Measurements from ENCODE around the gene CENPS. TPM values are rescaled to one million over a fixed set of nuclear protein-coding genes. Genes with fewer than 3 reads are reported as not detected.

CENPS gene
- total and polyA plus RNA-seq, 2 of the 13 experiments (the other 11 are each of a cell fraction or from before 2014, with no cell fraction given): 3.3 to 22.0 TPM

DNA sequence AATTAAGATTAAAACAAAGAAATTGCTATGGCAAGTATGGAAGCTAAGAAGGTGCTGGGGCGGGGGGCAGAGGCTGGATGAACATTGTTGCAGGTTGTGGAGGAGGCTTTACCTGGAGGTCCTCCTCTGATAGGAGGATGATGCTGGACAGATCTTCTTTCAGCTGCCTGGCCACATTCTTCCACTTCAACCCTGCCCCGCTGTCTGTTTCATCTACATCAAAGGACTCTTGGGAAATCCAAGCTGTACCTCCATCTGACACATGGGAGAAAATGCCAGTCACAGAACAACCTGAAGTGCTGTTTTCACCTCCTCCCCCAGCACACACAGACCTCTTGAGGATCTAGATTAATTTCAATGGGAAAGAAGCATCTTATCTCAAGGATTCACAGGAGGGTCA lies 36.8 kb downstream of the CENPS start:
- TF ChIP-seq GATAD2A (CRISPR knock-in tag; IDR thresholded peaks at IDR 0.05): no peak
- TF ChIP-seq ZNF557 (CRISPR knock-in tag; IDR thresholded peaks at IDR 0.05): no peak
- TF ChIP-seq HMG20A (CRISPR knock-in tag; IDR thresholded peaks at IDR 0.05; ENCODE audit: borderline replicate concordance): no peak
- intact Hi-C loops (cut with micrococcal nuclease; ENCODE audit: unreplicated experiment): no loop called here
- Histone ChIP-seq H3K4me3 (replicated peaks in 1 of 3; ENCODE audit: insufficient read depth in 1 of 3, low read depth in 2 of 3, low read length in 3 of 3) (no peak overlapping the region), H3K9me3 (ENCODE audit: low read length) (no peaks in the 10 kb centered on the region), H4K20me1 (ENCODE audit: insufficient read depth, low read length) (no peaks in the 10 kb centered on the region), H3K9ac (ENCODE audit: insufficient read depth, low read depth, low read length) (no peak overlapping the region), H3K79me2 (ENCODE audit: insufficient read depth, low read length) (peaks cover 7% of the 10 kb centered on the region), H3K4me2 (ENCODE audit: low read depth, low read length) (no peak overlapping the region), H3K27me3 (ENCODE audit: control insufficient read depth in 1 of 2, insufficient read depth in 2 of 2, low read length in 2 of 2) (no peaks in the 10 kb centered on the region), H2AFZ (ENCODE audit: low read length) (no peak overlapping the region), H3K27ac (ENCODE audit: extremely low read length, insufficient read depth, low read length) (no peak overlapping the region), H3K4me1 (ENCODE audit: insufficient read depth, low read length) (peaks cover 10% of the 10 kb centered on the region), H3K36me3 (replicated peaks in 1 of 2; ENCODE audit: control insufficient read depth in 1 of 2, insufficient read depth in 2 of 2, low read length in 2 of 2) (peaks cover 24 to 47% of the 10 kb centered on the region in 2 experiments; a peak in 4 of 5 replicates)
- FAIRE-seq (no peak), ATAC-seq (no peak), DNase-seq (ENCODE audit: low spot score) (no peak)
- BruUV-seq (replicated peaks): no TSS peak
- ChIA-PET POLR2A (no interaction called here), CTCF (ENCODE audit: low intra/inter-chr PET ratio, low total read pairs) (no interaction called here)
- 100% methylated on average over 2 of the region's 2 CpGs for WGBS (ENCODE audit: low lambda C conversion rate)
- in situ Hi-C loops (cut with HindIII; ENCODE audit: extremely low pct_ligation_motif_present, low pct_unique_long_range_greater_than_20kb): no loop called here

- Histone ChIP-seq H4K20me1 (ENCODE audit: insufficient read depth, low read length) (no peaks in the 10 kb centered on the region), H3K9me3 (ENCODE audit: low read length) (no peaks in the 10 kb centered on the region), H3K4me1 (ENCODE audit: insufficient read depth, low read length) (peaks cover 25% of the 10 kb centered on the region), H3K27ac (ENCODE audit: extremely low read length, insufficient read depth, low read length) (no peak overlapping the region), H3K27me3 (ENCODE audit: control insufficient read depth in 1 of 2, insufficient read depth in 2 of 2, low read length in 2 of 2) (no peaks in the 10 kb centered on the region; a peak in 1 of 5 replicates), H3K79me2 (ENCODE audit: insufficient read depth, low read length) (peaks cover 7% of the 10 kb centered on the region), H3K4me3 (replicated peaks in 1 of 3; ENCODE audit: insufficient read depth in 1 of 3, low read depth in 2 of 3, low read length in 3 of 3) (no peak overlapping the region), H3K9ac (ENCODE audit: insufficient read depth, low read depth, low read length) (no peak overlapping the region), H3K36me3 (replicated peaks in 1 of 2; ENCODE audit: control insufficient read depth in 1 of 2, insufficient read depth in 2 of 2, low read length in 2 of 2) (peaks cover 15 to 26% of the 10 kb centered on the region in 2 experiments; a peak in 4 of 5 replicates), H2AFZ (ENCODE audit: low read length) (no peak overlapping the region), H3K4me2 (ENCODE audit: low read depth, low read length) (no peak overlapping the region)
- intact Hi-C loops (cut with micrococcal nuclease; ENCODE audit: unreplicated experiment): loop anchor here (5.0 kb wide), 1 partner anchor 38 kb away; the partner anchor contains the start of gene CENPS
- CTCF ChIA-PET (ENCODE audit: low intra/inter-chr PET ratio, low total read pairs): no interaction called here
- no peak for DNase-seq (ENCODE audit: low spot score)
- BruUV-seq (replicated peaks): no TSS peak
- no peak for ATAC-seq
- FAIRE-seq: no peak
- TF ChIP-seq ZNF749 (CRISPR knock-in tag; IDR thresholded peaks at IDR 0.05; ENCODE audit: borderline replicate concordance) (no peak), ZBTB8A (CRISPR knock-in tag; IDR thresholded peaks at IDR 0.05; ENCODE audit: borderline replicate concordance, low read depth) (no peak), ZNF768 (CRISPR knock-in tag; IDR thresholded peaks at IDR 0.05) (peak; percentile 72; the same call in 1 of the 2 replicates)
- TF ChIP-seq, protein P1, sequence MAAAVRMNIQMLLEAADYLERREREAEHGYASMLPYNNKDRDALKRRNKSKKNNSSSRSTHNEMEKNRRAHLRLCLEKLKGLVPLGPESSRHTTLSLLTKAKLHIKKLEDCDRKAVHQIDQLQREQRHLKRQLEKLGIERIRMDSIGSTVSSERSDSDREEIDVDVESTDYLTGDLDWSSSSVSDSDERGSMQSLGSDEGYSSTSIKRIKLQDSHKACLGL (CRISPR knock-in tag; IDR thresholded peaks at IDR 0.05): no peak
- WGBS (ENCODE audit: low lambda C conversion rate): 98% methylated on average over 4 of the region's 4 CpGs
- in situ Hi-C loops (cut with HindIII; ENCODE audit: extremely low pct_ligation_motif_present, low pct_unique_long_range_greater_than_20kb): loop anchor here (10.0 kb wide), 1 partner anchor 85 kb away; no protein-coding TSS in a partner anchor
- POLR2A ChIA-PET: no interaction called here
These were observed 39.8 kb downstream of the CENPS start for GRCh38 chr1:10470043-10470442.
